MV-4-11 (cell line): ENCODE results near the gene TRMO.

Experiments used
- DNase-seq: peaks from one replicate; lab custom pipeline; 2025; lab: John Stamatoyannopoulos, UW

TRMO gene

GRCh38 chr9:97938081-97938644, 15.9 kb upstream of the TRMO start, which contains the start of gene HEMGN:
Gene HEMGN (minus strand): TSS chr9:97938172. CDS start chr9:97938136, 36 bp downstream.
- no peak for DNase-seq

GRCh38 chr9:97936998-97937397, 14.7 kb upstream of the TRMO start:
- DNase-seq, result no peak

- DNase-seq, result no peak
Measured at GRCh38 chr9:97935276-97935675, 13.0 kb upstream of the TRMO start.

GRCh38 chr9:97934321-97935115, 12.2 kb upstream of the TRMO start:
- DNase-seq, result no peak

GRCh38 chr9:97933297-97933998, 11.1 kb upstream of the TRMO start:
- DNase-seq, result no peak

GRCh38 chr9:97930972-97931371, 8.7 kb upstream of the TRMO start:
- no peak for DNase-seq

GRCh38 chr9:97928986-97929604, 6.8 kb upstream of the TRMO start:
- DNase-seq, result no peak

GRCh38 chr9:97925497-97926334, 3.4 kb upstream of the TRMO start:
- no peak for DNase-seq

GRCh38 chr9:97924386-97924785, 2.1 kb upstream of the TRMO start:
- peak; percentile 86 for DNase-seq

- peak; percentile 73 for DNase-seq
Measured at GRCh38 chr9:97923529-97924108, 1.3 kb upstream of the TRMO start.

GRCh38 chr9:97919217-97919813, 3.0 kb downstream of the TRMO start:
- DNase-seq, result no peak

GRCh38 chr9:97918611-97919010, 3.7 kb downstream of the TRMO start:
- DNase-seq, result no peak

- DNase-seq, result no peak
Measured at GRCh38 chr9:97911970-97912369, 10.3 kb downstream of the TRMO start.

- no peak for DNase-seq
Measured at GRCh38 chr9:97911528-97911927, 10.8 kb downstream of the TRMO start.

GRCh38 chr9:97910357-97910756, 11.9 kb downstream of the TRMO start:
- no peak for DNase-seq

GRCh38 chr9:97908705-97909104, 13.6 kb downstream of the TRMO start:
- DNase-seq, result peak; percentile 78

GRCh38 chr9:97907632-97908031, 14.7 kb downstream of the TRMO start:
- no peak for DNase-seq

GRCh38 chr9:97907046-97907445, 15.3 kb downstream of the TRMO start:
- DNase-seq, result peak; percentile 7

GRCh38 chr9:97906236-97906831, 16.0 kb downstream of the TRMO start:
- peak; percentile 69 for DNase-seq

GRCh38 chr9:97905228-97905627, 17.1 kb downstream of the TRMO start:
- DNase-seq, result no peak
